ENCODE data around the gene TMEM266. TPM values are rescaled to one million over a fixed set of nuclear protein-coding genes. Genes with fewer than 3 reads are reported as not detected.

The TMEM266 gene
- total RNA-seq, 4 donors from 2014 or later: 0.27 to 2.7 (median 1.5) TPM

- peak in 1 of 2 donors; percentile 60 for DNase-seq (ENCODE audit: low spot score in 2 of 2)
- intact Hi-C loops (cut with DNase I; ENCODE audit: low total_unique reads): loop anchor here (5.0 kb wide), 1 partner anchor 834 kb away; no protein-coding TSS in a partner anchor
- no peak overlapping the region for H3K4me3 ChIP-seq (ENCODE audit: low read depth, poor library complexity, severe bottlenecking)
- WGBS, 2 donors: 30 to 54% methylated on average over 7 to 9 of the region's 9 CpGs
- TF ChIP-seq CTCF (IDR thresholded peaks at IDR 0.05): no peak
- TF ChIP-seq POLR2A (IDR thresholded peaks at IDR 0.05): no peak
These were observed 48.4 kb downstream of the TMEM266 start for GRCh38 chr15:76108021-76108723.

- WGBS, 2 donors: 87 to 90% methylated on average over 1 of the region's 1 CpG
- no peak overlapping the region for H3K4me3 ChIP-seq (ENCODE audit: low read depth, poor library complexity, severe bottlenecking)
- peak in 1 of 2 donors; percentile 61 for DNase-seq (ENCODE audit: low spot score in 2 of 2)
- TF ChIP-seq CTCF (IDR thresholded peaks at IDR 0.05) (no peak), POLR2A (IDR thresholded peaks at IDR 0.05) (no peak)
- intact Hi-C loops (cut with DNase I; ENCODE audit: low total_unique reads): loop anchor here (5.0 kb wide), 1 partner anchor 833 kb away; no protein-coding TSS in a partner anchor
These were observed 49.3 kb downstream of the TMEM266 start for GRCh38 chr15:76109046-76109445.

- TF ChIP-seq POLR2A (IDR thresholded peaks at IDR 0.05): no peak
- H3K4me3 ChIP-seq (ENCODE audit: low read depth, poor library complexity, severe bottlenecking): no peak overlapping the region
- intact Hi-C loops (cut with DNase I; ENCODE audit: low total_unique reads): no loop called here
- 68 to 82% methylated on average over 3 of the region's 3 CpGs for WGBS, 2 donors
- no peak for DNase-seq (ENCODE audit: low spot score in 2 of 2)
These were observed 54.8 kb downstream of the TMEM266 start for GRCh38 chr15:76114561-76114960.

- intact Hi-C loops (cut with DNase I; ENCODE audit: low total_unique reads): no loop called here
- TF ChIP-seq CTCF (IDR thresholded peaks at IDR 0.05): no peak
- no peak for TF ChIP-seq POLR2A (IDR thresholded peaks at IDR 0.05)
- 26 to 38% methylated on average over 15 of the region's 15 CpGs for WGBS, 2 donors
These were observed 56.5 kb downstream of the TMEM266 start for GRCh38 chr15:76116138-76116885.

GRCh38 chr15:76117181-76117580 is 57.4 kb downstream of the TMEM266 start:
- TF ChIP-seq CTCF (IDR thresholded peaks at IDR 0.05) (no peak), POLR2A (IDR thresholded peaks at IDR 0.05) (no peak)
- H3K4me3 ChIP-seq (ENCODE audit: low read depth, poor library complexity, severe bottlenecking): no peak overlapping the region
- DNase-seq (ENCODE audit: low spot score in 2 of 2): no peak
- WGBS, 2 donors: 86 to 94% methylated on average over 9 of the region's 9 CpGs
- intact Hi-C loops (cut with DNase I; ENCODE audit: low total_unique reads): no loop called here

More at GRCh38 chr15:76116138-76116885, 56.5 kb downstream of the TMEM266 start:
- peak in 1 of 2 donors; percentile 49 for DNase-seq (ENCODE audit: low spot score in 2 of 2)
- H3K4me3 ChIP-seq (ENCODE audit: low read depth, poor library complexity, severe bottlenecking): no peak overlapping the region

GRCh38 chr15:76118767-76119166 is 59.0 kb downstream of the TMEM266 start:
- WGBS, 2 donors: 62 to 70% methylated on average over 6 of the region's 6 CpGs
- no peak for TF ChIP-seq POLR2A (IDR thresholded peaks at IDR 0.05)
- TF ChIP-seq CTCF (IDR thresholded peaks at IDR 0.05): no peak
- no peak overlapping the region for H3K4me3 ChIP-seq (ENCODE audit: low read depth, poor library complexity, severe bottlenecking)
- intact Hi-C loops (cut with DNase I; ENCODE audit: low total_unique reads): no loop called here
- peak in 1 of 2 donors; percentile 62 for DNase-seq (ENCODE audit: low spot score in 2 of 2)

All from lower leg skin (tissue), 4 donors.